Measurements from ENCODE around the gene HOXA5. TPM values are rescaled to one million over a fixed set of nuclear protein-coding genes. Genes with fewer than 3 reads are reported as not detected.

Gene HOXA5
- total and polyA plus RNA-seq, 10 of the 15 experiments (the other 5 are each of a cell fraction or from before 2014, with no cell fraction given), result 0.05 to 0.13 TPM; not detected in 8

GRCh38 chr7:27160546-27161213, 17.2 kb upstream of the HOXA5 start (continued):
- TF ChIP-seq ZBTB4 (CRISPR knock-in tag; IDR thresholded peaks at IDR 0.05), result no peak
- no peak for TF ChIP-seq TBL1XR1 (IDR thresholded peaks at IDR 0.05; ENCODE audit: low read depth, low read length)
- TF ChIP-seq FOXM1 (IDR thresholded peaks at IDR 0.05; ENCODE audit: low read depth, low read length), result no peak
- no peak for TF ChIP-seq BRCA1 (IDR thresholded peaks at IDR 0.05; ENCODE audit: low read depth, low read length)
- no peak for TF ChIP-seq SUPT20H (IDR thresholded peaks at IDR 0.05; ENCODE audit: borderline replicate concordance, control insufficient read depth, low read depth, low read length)
- peak; percentile 61 for TF ChIP-seq PKNOX1 (IDR thresholded peaks at IDR 0.05)
- TF ChIP-seq HDAC2 (IDR thresholded peaks at IDR 0.05), result no peak
- TF ChIP-seq PRDM15 (CRISPR knock-in tag; IDR thresholded peaks at IDR 0.05), result no peak
- TF ChIP-seq HDGF (IDR thresholded peaks at IDR 0.05), result no peak
- no peak for TF ChIP-seq ASH2L (IDR thresholded peaks at IDR 0.05; ENCODE audit: borderline replicate concordance, low read depth)
- no peak for TF ChIP-seq ZNF622 (IDR thresholded peaks at IDR 0.05)
- TF ChIP-seq DPF2 (IDR thresholded peaks at IDR 0.05), result peak; percentile 44; the same call in 1 of the 2 replicates
- TF ChIP-seq LARP7 (IDR thresholded peaks at IDR 0.05), result peak; percentile 23; the same call in 1 of the 2 replicates
- no peak for TF ChIP-seq CBX5 (IDR thresholded peaks at IDR 0.05; ENCODE audit: low read depth)
- peak; percentile 99 for TF ChIP-seq YY1 (IDR thresholded peaks at IDR 0.05; ENCODE audit: low read depth, low read length)
- peak; percentile 28 to 45; a peak in 3 of 4 replicates for TF ChIP-seq BHLHE40 (IDR thresholded peaks at IDR 0.05; ENCODE audit: borderline replicate concordance in 1 of 2, low read depth in 2 of 2, low read length in 1 of 2)
- no peak for TF ChIP-seq NRF1 (conservative IDR thresholded peaks at IDR 0.05; ENCODE audit: low read depth, low read length)
- no peak for TF ChIP-seq ESRRA (IDR thresholded peaks at IDR 0.05; ENCODE audit: low read length)
- TF ChIP-seq MEF2B (IDR thresholded peaks at IDR 0.05; ENCODE audit: partially characterized antibody, poor library complexity, severe bottlenecking), result no peak
- TF ChIP-seq NBN (IDR thresholded peaks at IDR 0.05), result 0 out of 2 replicates have a peak, but pooled peaks have one; percentile 21
- no peak for TF ChIP-seq RUNX3 (IDR thresholded peaks at IDR 0.05; ENCODE audit: low read length)
- no peak for TF ChIP-seq SP1 (IDR thresholded peaks at IDR 0.05; ENCODE audit: low read depth, low read length)
